Measurements from ENCODE around the gene SNTA1.
"Not testable (repeated sequence)": the region's sequence is repeated elsewhere in the genome, so short reads cannot be mapped to it uniquely, and the experiment has no call there.

Gene SNTA1

DNA sequence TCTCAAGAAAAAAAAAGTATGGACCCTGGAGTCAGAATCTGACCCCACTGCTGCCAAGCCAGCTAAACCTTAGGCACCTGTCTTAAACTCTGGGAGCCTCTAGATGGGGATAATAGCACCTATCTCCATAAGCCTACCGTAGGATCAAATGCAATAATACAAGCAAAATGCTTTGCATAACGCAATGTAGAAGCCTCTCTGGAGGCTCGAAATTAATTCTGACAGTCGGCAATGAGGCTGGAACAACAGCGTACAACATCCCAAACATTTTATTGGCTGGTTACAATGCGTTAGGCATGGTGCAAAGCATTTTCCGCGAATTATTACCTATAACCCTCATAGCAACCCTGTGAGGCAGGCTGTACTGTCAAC, 42.8 kb downstream of the SNTA1 start:
- FAIRE-seq: no peak
- DNase-seq (ENCODE audit: insufficient read length, low spot score): no peak

DNA sequence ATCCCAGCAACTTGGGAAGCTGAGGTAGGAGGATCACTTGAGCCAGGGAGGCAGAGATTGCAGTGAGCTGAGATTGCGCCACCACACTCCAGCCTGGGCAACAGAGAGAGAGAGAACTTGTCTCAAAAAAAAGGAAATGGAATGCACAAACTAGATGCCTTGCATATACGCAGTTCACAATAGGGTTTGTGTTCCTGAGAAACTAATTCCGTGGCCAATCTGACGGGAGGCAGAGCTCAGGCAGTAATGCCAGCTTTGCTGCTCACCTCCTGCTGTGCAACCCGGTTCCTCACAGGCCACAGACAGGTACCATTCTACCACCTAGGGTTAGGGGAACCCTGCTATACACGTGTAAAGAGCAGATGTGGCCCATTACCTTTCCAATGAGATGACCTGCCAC, 43.6 kb downstream of the SNTA1 start:
- FAIRE-seq: no peak

DNA sequence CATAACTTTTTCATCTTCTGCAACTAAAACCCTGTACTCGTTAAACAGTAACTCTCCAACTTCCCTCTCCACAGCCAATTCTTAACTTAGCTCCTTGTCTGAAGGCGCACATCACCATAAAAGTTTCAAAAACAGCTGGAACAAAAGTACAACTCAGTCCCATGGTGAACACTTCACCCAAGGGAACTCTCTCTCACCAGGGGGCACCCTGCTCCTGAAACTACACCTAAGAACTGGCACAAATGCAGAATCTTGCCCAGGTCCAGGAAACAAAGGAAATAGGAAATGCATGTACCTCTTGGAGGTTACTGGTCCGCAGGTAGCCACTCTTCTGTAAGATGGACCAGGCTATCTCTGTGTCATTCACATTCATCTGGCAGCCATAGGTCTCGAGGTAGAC, 48.8 kb downstream of the SNTA1 start:
- no peak for DNase-seq (ENCODE audit: insufficient read length, low spot score)
- FAIRE-seq: no peak

More for the DNA sequence above, 43.6 kb downstream of the SNTA1 start:
- no peak for DNase-seq (ENCODE audit: insufficient read length, low spot score)

DNA sequence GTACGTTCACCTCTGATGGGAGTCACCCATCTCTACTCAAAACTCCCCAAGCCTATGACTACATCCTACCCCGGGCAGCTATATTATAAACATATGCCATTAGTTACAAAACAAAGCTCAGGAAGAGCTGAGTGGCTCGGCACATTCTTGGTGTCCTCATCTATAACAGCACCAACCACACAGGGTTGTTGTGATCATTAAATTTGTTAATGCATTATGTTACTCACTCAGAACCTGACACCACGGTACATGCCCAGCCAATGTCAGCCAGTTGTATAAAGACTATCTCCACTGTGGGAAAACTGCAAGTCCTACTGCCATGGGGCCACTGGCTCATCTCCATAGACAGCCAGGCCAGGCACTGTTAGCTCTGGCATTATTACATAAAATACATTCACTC, 50.0 kb downstream of the SNTA1 start:
- DNase-seq (ENCODE audit: insufficient read length, low spot score): no peak
- no peak for FAIRE-seq

DNA sequence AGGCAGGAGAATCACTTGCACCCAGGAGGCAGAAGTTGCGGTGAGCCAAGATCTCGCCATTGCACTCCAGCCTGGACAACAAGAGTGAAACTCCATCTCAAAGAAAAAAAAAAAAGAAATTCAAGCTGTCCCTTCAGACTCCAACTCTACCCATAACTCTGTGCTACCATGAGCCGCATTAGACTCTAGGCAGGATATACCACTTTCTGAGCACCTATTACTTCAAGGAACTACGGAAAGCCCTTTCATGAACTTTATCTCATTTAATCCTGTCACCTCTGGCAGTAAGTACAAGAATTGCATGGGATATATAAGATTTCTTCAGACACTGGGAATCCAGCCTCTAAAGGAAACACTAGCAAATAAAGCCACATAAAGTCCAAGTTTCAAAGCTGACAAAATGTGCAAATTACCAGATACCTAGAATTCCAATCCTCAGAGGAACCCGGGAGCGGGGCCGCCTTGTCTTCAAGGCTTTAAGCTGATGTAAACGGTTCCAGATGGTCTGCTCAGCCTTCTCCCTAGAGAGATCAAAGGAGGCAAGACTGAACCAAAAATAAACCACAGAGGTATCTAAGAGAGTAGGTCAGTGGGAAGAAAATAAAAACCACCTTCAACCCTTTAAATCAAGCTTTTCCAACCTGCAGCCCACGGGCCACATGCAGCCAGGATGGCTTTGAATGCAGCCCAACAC, 51.7 kb downstream of the SNTA1 start:
- FAIRE-seq: no peak
- DNase-seq (ENCODE audit: insufficient read length, low spot score): no peak

DNA sequence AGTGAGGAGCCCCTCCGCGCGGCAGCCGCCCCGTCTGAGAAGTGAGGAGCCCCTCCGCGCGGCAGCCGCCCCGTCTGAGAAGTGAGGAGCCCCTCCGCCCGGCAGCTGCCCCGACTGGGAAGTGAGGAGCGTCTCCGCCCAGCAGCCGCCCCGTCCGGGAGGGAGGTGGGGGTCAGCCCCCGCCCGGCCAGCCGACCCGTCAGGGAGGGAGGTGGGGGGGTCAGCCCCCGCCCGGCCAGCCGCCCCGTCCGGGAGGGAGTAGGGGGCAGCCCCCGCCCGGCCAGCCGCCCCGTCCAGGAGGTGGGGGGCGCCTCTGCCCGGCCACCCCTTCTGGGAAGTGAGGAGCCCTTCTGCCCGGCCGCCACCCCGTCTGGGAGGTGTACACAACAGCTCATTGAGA, 54.2 kb downstream of the SNTA1 start:
- DNase-seq (ENCODE audit: insufficient read length, low spot score); FAIRE-seq: not testable (repeated sequence)

DNA sequence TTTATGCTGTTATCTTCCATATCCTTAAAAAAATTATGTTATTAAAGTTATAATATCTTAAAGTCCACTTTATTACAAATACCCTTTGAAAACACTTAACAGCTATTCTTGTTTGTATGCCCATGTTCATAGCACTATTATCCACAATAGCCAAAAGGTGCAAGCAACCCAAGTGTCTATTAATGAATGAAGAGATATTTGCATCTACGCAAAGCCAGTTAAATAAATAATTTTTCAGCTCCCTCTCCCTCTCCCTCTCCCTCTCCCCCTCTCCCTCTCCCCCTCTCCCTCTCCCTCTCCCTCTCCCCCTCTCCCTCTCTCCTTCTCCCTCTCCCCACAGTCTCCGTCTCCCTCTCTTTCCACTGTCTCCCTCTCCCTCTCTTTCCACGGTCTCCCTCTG, 55.3 kb downstream of the SNTA1 start:
- DNase-seq (ENCODE audit: insufficient read length, low spot score) (no peak), FAIRE-seq (no peak)

DNA sequence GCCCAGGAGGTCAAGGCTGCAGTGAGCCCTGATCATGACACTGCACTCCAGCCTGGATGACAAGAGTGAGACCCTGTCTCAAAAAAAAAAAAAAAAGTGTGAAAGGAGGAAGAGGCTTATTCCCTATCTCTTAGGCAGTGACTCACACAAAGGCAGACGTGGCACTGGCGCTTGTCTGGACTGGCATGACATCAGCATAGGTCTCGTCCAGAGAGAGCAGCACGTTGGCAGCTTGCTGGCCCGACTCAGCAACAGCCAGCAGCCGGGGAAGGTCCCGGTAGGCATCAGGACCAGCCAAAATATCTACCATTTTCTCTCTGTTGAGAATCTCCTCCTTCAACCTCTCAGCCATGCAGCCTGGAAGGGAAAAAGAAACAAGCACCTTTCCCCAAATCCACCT, 56.4 kb downstream of the SNTA1 start:
- DNase-seq (ENCODE audit: insufficient read length, low spot score) (no peak), FAIRE-seq (no peak)

DNA sequence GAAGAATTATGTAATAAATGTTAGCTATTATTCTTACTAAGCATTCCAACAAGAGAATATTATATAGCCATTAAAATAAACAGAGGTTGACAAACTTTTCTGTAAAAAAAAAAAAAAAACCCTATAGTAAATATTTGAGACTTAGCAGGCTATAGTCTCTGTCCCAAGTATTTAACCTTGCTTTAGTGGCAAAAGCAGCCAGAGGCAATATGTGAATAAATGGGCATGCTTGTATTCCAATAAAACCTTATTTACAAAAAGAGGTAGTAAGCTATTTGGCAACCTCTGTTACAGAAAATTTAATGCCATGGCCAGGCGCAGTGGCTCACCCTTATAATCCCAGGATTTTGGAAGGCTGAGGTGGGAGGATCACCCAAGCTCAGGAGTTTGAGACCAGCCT, 56.9 kb downstream of the SNTA1 start:
- FAIRE-seq (no peak), DNase-seq (ENCODE audit: insufficient read length, low spot score) (no peak)

DNA sequence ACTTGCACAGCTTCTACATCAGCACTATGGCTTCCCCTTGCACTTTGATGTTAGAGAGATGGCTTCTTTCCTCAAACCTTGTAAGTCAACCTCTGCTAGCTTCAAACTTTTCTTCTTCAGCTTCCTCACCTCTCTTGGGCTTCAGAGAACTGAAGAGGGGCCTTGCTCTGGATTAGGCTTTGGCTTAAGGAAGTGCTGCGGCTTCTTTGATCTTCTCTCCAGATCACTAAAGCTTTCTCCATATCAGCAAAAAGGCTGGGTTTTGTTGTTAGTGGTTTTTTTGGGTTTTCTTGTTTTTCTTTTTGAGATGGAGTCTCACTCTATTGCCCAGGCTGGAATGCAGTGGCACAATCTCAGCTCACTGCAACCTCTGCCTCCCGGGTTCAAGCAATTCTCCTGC, 66.2 kb downstream of the SNTA1 start:
- FAIRE-seq (no peak), DNase-seq (ENCODE audit: insufficient read length, low spot score) (no peak)

DNA sequence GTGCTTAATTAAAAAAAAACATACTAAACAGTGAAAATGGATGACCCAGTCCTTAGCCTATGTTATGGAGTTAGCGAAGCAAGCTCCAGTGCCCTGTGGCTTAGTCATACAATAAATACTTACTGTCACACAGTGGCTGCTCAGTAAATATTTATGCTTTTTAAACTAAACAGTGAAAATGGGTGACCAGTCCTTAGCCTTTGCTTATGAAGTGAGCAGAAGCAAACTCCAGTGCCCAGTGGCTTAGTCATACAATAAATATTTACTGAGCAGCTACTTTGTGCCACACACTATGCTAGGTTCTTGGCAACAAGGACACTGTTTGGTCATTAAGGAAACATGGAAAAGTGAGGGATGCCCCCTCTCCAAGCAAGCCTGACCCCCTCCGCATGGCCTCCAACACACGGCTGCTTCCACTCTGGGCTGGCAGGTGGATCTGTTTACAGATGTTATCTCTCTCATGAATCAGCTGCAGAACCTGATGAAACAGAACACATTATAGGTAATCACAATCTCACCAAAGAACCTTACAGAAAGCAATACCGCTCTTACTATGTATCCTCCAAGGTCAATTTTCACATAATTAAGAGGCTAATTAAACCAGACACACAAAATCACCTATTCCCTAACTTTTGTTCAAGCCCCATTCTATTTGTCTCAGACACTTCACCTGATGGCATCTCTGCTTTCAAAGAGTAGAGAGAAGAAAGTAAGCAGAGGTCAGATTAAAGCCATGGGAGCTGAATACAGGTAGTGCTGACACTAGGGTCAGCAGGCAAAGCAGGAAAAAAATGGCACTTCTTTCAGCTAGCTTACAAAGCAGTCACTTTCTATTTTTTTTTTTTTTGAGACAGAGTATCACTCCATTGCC, 69.6 kb downstream of the SNTA1 start:
- no peak for DNase-seq (ENCODE audit: insufficient read length, low spot score)

DNA sequence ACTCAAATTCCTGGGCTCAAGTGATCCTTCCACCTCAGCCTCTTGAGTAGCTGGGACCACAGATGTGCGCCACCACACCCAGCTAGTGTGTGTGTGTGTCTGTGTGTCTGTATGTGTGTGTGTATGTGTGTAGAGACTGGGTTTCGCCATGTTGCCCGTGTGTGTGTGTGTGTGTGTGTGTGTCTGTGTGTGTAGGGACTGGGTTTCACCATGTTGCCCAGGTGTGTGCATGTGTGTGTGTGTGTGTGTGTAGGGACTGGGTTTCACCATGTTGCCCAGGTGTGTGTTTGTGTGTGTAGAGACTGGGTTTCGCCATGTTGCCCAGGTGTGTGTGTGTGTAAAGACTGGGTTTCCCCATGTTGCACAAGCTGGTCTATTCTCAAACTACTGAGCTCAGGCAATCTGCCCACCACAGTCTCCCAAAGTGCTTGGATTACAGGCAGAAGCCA, 70.5 kb downstream of the SNTA1 start:
- DNase-seq (ENCODE audit: insufficient read length, low spot score) (no peak), FAIRE-seq (no peak)

More for the DNA sequence above, 69.6 kb downstream of the SNTA1 start:
- FAIRE-seq: no peak

DNA sequence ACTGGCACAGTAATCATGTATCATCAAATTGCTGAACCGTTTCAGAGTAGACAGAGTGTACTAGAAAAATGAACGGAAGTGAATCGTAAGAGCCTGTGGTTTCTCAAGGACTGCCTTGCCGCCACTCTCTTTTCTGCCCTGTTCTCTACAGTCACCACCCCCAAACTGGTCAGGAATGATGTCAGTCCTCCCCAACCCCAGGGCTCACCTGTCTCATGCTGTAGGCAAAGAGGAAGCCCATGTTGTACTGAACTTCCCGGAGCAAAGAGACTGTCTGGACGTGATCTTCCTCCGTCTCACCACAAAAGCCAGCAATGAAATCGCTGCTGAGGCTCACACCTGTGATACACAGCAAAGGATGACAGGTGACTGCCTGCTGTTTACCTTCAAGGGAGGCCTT, 73.3 kb downstream of the SNTA1 start:
- no peak for DNase-seq (ENCODE audit: insufficient read length, low spot score)
- no peak for FAIRE-seq

DNA sequence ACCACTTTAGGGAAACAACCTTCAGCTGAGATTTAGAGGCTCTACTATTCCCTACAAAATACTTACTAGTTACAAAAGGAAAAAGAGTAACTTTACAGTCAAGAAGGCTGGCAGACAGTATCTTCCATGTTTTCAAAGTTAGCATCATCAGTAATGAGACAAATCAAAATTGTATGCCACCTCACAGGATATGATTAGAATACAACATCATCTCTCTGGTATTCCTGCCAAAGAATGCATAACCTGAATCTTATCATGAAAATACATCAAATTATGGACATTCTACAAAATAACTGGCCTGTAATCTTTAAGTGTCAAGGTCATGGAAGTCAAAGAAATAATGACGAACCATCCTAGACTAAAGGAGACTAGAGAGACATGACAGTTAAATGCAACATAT, 80.7 kb downstream of the SNTA1 start:
- DNase-seq (ENCODE audit: insufficient read length, low spot score) (no peak), FAIRE-seq (peak; percentile 11)

DNA sequence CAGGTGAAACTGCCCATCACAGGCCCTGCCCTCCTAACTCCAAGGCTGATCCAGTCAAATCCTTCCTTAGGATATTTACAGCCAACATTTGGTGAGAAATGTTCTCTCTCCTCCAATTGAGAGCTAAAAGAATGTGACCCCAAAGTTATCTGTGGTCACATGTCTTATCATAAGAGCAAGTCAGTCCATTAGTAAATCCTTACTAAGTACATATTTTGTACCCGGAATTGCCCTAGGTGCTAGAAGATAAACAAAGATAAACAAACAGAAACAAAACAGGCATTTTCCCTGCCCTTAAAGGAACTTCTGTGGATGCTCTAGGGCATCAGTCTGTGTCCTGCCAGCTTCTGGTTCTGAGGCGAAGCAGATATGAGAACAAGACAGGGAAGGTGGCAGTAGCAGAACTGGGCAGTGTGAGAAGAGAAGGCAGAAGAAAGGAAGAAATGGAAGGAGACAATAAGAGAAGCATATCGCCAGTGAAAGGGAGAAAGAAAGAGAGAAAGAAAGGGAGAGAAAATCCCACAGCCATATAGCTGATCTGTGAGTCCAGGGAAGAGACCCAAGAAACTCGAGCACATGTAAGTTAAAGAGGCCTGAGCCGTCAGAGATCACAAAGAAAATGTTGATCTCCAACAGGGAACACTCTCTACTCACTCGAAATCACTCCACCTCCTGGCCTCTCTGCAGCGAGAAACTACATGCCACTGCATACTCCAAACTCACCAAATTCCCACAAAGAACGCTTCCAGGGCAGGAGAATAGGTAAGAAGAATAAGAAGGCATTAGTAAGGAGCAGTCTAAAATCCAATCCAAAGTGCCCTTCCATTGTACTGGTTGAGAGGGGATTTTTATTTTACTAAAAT, 83.9 kb downstream of the SNTA1 start:
- no peak for DNase-seq (ENCODE audit: insufficient read length, low spot score)
- no peak for FAIRE-seq
